Duodenal mucosa (tissue), 2 donors: ENCODE results near the gene CALHM1.

Source experiments
- H3K27ac ChIP-seq: one replicate; pipeline ENCODE4 v1.7.0; 2013; ENCODE audit warnings: low read depth, low read length
- H3K27me3 ChIP-seq, 2 donors: one replicate each; pipeline ENCODE4 v1.7.0; 2013; ENCODE audit warnings: low read length in 2 of 2, control low read depth in 1 of 2; ENCODE audit not compliant: insufficient read depth in 2 of 2, control insufficient read depth in 1 of 2
- H3K36me3 ChIP-seq, 2 donors: one replicate each; pipeline ENCODE4 v1.7.0; 2013; ENCODE audit warnings: low read length in 2 of 2, control low read depth in 1 of 2; ENCODE audit not compliant: insufficient read depth in 2 of 2, control insufficient read depth in 1 of 2
- H3K4me1 ChIP-seq, 2 donors: one replicate each; pipeline ENCODE4 v1.7.0; 2013; ENCODE audit warnings: low read length in 2 of 2, control low read depth in 1 of 2; ENCODE audit not compliant: insufficient read depth in 2 of 2, control insufficient read depth in 1 of 2
- H3K4me3 ChIP-seq, 2 donors: one replicate each; pipeline ENCODE4 v1.7.0; 2013; ENCODE audit warnings: low read length in 2 of 2, low read depth in 1 of 2
- H3K9ac ChIP-seq, 2 donors: one replicate each; pipeline ENCODE4 v1.7.0; 2013; ENCODE audit warnings: low read length in 2 of 2, low read depth in 1 of 2
- H3K9me3 ChIP-seq, 2 donors: one replicate each; pipeline ENCODE4 v1.7.0; 2013; ENCODE audit warnings: low read length in 2 of 2, control low read depth in 1 of 2; ENCODE audit not compliant: control insufficient read depth in 1 of 2

The CALHM1 gene

DNA sequence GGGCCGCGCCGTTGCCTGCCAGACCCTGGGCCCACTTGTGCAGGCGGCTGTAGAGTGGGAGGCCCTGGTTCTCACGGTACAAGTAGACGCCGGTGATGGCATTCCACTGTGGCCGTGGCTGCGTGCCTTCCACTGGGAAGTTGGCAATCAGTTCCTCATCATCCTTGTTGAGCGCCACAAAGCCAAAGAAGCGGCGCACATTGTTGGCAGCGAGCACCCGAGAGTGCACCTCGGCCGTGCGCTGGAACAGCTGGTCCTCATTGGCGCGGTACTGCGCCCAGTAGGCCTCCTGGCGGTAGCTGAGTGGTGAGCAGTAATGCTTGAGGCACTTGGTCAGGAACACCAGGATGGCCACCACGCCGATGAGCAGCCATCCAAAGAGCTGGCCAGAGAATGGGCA lies 11.5 kb downstream of the CALHM1 start:
- peaks cover 29 to 67% of the 10 kb centered on the region in 2 donors for H3K36me3 ChIP-seq
- no peak overlapping the region for H3K4me3 ChIP-seq
- no peak overlapping the region for H3K27ac ChIP-seq
- no peaks in the 10 kb centered on the region for H3K27me3 ChIP-seq
- no peak overlapping the region for H3K9ac ChIP-seq
- H3K4me1 ChIP-seq, result peaks cover 5 to 37% of the 10 kb centered on the region in 2 donors
- H3K9me3 ChIP-seq, result no peaks in the 10 kb centered on the region

DNA sequence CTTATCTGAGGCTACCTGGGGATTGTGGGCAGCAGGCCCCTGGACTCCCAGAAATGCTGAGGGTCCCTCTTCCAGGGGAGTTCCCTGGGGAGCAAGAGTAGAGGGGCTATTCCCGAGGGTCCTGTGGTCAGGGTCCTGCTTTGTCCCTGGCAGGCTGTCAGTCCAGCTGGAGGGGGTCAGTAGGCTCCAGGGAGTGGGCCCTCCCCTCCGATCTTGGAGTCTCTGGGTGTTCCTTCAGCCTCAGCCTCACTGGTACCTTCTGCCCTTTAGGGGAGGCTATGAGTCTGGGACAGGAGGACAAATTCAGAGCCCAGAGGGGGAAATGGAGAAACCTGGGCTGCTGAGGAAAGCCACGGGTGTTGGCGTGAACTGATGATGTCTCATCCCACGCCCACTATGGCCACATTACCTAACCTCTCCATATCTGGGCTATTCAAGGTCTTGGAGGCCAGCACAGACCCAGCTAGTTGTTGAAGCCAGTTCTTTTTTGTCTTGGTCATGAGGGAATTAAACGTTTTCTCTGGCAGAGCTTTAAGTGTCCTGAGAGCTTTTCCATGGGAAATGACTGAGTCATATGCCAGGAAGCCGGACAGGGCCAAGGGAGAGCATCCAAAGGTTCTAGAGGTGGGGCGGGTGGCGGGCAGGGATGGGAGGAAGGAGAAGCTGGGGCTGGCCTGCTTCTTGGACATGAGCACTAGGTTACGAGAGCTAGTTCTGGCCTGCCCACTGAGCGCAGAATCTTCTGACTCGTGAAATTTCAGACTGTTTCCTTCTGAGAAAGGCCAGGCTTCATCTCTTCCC lies 12.7 kb downstream of the CALHM1 start:
- H3K4me3 ChIP-seq, result no peak overlapping the region
- H3K9me3 ChIP-seq, result no peaks in the 10 kb centered on the region
- H3K27me3 ChIP-seq, result no peaks in the 10 kb centered on the region
- peaks cover 4 to 25% of the 10 kb centered on the region in 2 donors for H3K4me1 ChIP-seq
- peaks cover 33 to 78% of the 10 kb centered on the region in 2 donors for H3K36me3 ChIP-seq
- no peak overlapping the region for H3K9ac ChIP-seq
- no peak overlapping the region for H3K27ac ChIP-seq

DNA sequence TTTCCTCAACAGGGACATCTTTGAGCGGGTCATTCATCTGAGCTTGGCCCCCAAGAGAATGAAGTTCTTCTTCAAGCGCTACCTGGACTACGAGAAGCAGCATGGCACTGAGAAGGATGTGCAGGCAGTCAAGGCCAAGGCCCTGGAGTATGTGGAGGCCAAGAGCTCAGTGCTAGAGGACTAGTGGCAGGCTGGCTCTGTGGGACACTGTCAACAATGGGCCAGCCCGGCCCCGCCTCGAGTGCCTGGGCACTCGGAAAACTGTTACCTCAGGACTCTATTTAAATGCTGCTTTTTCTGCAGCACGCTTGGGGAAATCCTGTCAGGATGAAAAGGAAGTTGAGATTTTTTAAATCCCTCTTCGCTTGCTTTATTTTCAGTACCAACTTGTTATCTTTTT lies 13.3 kb downstream of the CALHM1 start:
- peaks cover 0 to 19% of the 10 kb centered on the region in 2 donors for H3K4me1 ChIP-seq
- no peak overlapping the region for H3K27ac ChIP-seq
- peaks cover 33 to 84% of the 10 kb centered on the region in 2 donors for H3K36me3 ChIP-seq
- H3K4me3 ChIP-seq, result no peak overlapping the region
- no peaks in the 10 kb centered on the region for H3K9me3 ChIP-seq
- no peak overlapping the region for H3K9ac ChIP-seq
- H3K27me3 ChIP-seq, result no peaks in the 10 kb centered on the region

DNA sequence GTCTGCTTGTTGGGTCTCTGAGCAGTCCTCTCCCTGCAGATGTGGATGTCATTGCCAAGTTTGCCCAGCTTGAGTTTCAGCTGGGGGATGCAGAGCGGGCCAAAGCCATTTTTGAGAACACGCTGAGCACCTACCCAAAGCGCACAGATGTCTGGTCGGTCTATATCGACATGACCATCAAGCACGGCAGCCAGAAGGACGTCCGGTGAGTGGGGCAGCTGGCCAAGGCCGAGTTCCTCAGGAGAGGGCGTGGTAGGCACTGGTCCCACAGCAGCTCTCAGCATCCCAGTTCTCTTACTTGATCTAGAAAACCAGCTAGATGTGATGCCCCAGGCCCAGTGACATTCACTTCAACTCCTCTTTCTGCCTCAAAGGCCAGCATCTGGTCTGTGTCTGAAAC lies 14.2 kb downstream of the CALHM1 start:
- H3K4me3 ChIP-seq, result no peak overlapping the region
- H3K27ac ChIP-seq, result no peak overlapping the region
- no peaks in the 10 kb centered on the region for H3K9me3 ChIP-seq
- H3K4me1 ChIP-seq, result peaks cover 0 to 10% of the 10 kb centered on the region in 2 donors
- peaks cover 37 to 88% of the 10 kb centered on the region in 2 donors for H3K36me3 ChIP-seq
- H3K9ac ChIP-seq, result no peak overlapping the region
- no peaks in the 10 kb centered on the region for H3K27me3 ChIP-seq

DNA sequence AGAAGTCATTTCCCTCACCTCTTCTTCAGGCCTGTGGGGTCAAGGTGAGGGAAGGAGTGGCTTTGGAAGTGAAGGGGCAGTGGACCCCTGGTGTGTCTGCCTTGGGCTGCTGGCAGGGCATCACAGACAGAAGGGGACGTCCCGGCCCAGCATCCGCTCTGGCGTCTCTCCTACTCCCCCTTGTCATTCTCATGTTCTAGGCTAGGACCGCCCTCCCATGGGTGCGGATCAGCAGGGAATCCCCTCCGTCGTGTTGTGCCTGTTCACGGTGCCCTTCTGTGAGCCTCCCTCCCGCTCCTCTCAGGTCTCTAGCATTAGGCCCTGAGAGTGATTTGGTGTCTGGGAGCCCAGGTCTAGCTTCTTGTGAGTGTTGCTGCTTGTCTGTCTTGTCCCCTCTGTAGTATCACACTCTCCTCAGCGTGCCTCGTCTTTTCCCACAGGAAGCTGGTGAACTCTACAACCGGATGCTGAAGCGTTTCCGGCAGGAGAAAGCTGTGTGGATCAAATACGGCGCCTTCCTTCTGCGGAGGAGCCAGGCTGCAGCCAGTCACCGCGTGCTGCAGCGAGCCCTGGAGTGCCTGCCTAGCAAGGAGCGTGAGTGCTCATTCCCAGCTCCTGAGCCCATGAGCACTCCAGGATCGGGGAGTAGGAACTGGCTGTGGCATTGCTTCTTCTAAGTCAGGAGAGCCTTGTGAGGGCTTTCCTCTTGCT lies 15.1 kb downstream of the CALHM1 start:
- H3K27me3 ChIP-seq, result no peaks in the 10 kb centered on the region
- H3K4me1 ChIP-seq, result peaks cover 0 to 2% of the 10 kb centered on the region in 2 donors
- no peak overlapping the region for H3K4me3 ChIP-seq
- H3K36me3 ChIP-seq, result peaks cover 39 to 90% of the 10 kb centered on the region in 2 donors
- no peaks in the 10 kb centered on the region for H3K9me3 ChIP-seq
- no peak overlapping the region for H3K27ac ChIP-seq
- no peak overlapping the region for H3K9ac ChIP-seq

DNA sequence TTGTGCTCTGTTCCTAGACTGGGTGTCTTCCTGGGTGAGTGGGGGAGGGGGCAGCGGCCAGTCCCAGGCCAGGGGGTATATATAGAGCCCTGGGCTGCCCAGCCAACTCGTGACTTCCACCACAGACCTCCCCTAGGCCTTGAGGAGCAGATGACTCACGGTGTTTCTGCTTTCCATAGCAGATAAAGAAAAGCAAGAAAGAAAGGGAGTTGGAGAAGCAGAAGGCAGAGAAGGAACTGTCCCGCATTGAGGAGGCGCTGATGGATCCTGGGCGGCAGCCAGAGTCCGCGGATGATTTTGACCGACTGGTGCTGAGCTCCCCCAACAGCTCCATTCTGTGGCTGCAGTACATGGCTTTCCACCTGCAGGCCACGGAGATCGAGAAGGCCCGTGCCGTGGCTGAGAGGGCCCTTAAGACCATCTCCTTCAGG lies 16.7 kb downstream of the CALHM1 start:
- Histone ChIP-seq H3K4me1 (no peaks in the 10 kb centered on the region), H3K9me3 (no peaks in the 10 kb centered on the region), H3K36me3 (peaks cover 36 to 90% of the 10 kb centered on the region in 2 donors), H3K27ac (no peak overlapping the region), H3K27me3 (no peaks in the 10 kb centered on the region), H3K4me3 (no peak overlapping the region), H3K9ac (no peak overlapping the region)

DNA sequence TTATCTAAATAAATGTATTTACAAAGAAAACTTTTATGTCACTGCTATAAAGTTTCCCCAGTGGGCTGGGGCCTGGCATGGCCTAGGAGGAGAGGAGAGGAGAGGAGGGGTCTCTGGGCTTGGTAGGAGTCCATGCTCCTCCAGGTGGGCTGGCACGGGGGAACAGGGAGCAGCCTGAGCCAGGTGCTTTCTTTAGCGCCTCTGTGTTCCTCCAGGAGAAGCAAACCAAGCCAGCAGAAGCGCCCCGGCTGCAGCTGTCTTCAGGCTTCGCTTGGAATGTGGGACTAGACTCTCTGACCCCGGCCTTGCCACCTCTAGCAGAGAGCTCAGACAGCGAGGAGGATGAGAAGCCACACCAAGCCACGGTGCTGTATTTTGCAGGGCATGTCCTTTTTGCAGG lies 17.1 kb downstream of the CALHM1 start:
- no peak overlapping the region for H3K9ac ChIP-seq
- H3K27ac ChIP-seq, result no peak overlapping the region
- no peaks in the 10 kb centered on the region for H3K4me1 ChIP-seq
- no peak overlapping the region for H3K4me3 ChIP-seq
- peaks cover 39 to 90% of the 10 kb centered on the region in 2 donors for H3K36me3 ChIP-seq
- no peaks in the 10 kb centered on the region for H3K27me3 ChIP-seq
- H3K9me3 ChIP-seq, result no peaks in the 10 kb centered on the region

DNA sequence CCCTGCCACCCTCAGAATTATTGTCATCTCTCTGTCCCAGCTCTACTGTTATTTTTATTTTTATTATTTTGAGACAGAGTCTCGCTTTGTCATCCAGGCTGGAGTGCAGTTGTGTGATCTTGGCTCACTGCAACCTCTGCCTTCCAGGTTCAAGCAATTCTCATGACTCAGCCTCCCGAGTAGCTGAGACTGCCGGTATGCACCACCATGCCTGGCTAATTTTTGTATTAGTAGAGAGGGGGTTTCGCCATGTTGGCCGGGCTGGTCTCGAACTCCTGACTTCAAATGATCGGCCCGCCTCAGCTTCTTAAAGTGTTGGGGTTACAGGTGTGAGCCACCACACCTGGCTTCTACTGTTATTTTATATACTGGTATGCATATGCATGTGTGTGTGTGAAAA lies 17.5 kb downstream of the CALHM1 start:
- H3K36me3 ChIP-seq, result peaks cover 42 to 92% of the 10 kb centered on the region in 2 donors
- H3K27ac ChIP-seq, result no peak overlapping the region
- H3K27me3 ChIP-seq, result no peaks in the 10 kb centered on the region
- no peaks in the 10 kb centered on the region for H3K4me1 ChIP-seq
- no peak overlapping the region for H3K4me3 ChIP-seq
- H3K9ac ChIP-seq, result no peak overlapping the region
- H3K9me3 ChIP-seq, result no peaks in the 10 kb centered on the region

DNA sequence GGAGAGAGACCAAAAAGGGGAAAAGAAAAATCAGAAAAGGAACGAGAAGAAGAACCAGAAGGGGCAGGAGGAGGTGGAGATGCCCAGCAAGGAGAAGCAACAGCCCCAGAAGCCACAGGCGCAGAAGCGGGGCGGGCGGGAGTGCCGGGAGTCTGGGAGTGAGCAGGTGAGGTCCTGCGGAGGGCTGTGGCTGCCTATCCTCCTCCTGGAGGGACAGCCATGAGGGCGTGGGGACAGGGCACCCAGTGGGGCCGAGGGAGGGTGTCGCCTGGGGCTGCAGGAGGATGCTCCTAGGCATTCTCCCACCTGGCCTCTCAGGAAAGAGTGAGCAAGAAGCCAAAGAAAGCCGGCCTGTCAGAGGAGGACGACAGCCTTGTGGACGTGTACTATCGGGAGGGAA lies 18.3 kb downstream of the CALHM1 start:
- Histone ChIP-seq H3K9me3 (no peaks in the 10 kb centered on the region), H3K4me3 (no peak overlapping the region), H3K27ac (no peak overlapping the region), H3K4me1 (no peaks in the 10 kb centered on the region), H3K9ac (no peak overlapping the region), H3K36me3 (peaks cover 37 to 95% of the 10 kb centered on the region in 2 donors), H3K27me3 (no peaks in the 10 kb centered on the region)

DNA sequence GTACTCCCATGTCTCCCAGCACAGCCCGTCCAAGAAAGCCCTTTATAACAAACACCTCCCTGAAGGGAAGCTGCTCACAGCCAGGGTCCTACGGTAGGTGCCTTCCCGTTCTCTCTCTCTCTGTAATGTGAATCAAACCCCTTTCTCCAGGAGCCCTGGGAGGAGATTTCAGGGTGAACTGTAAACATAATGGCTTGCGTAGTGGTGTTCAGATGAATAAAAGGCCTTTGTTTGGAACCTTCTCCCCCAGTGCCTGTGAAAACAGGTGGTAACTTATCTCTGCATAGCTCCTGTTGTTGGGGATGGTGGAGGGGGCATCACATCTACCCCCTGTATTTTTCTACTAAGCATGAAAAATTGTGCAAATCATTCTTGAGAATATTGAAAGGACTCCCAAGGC lies 18.9 kb downstream of the CALHM1 start:
- no peaks in the 10 kb centered on the region for H3K27me3 ChIP-seq
- no peak overlapping the region for H3K4me3 ChIP-seq
- H3K9me3 ChIP-seq, result no peaks in the 10 kb centered on the region
- H3K4me1 ChIP-seq, result no peaks in the 10 kb centered on the region
- no peak overlapping the region for H3K27ac ChIP-seq
- no peak overlapping the region for H3K9ac ChIP-seq
- H3K36me3 ChIP-seq, result peaks cover 31 to 90% of the 10 kb centered on the region in 2 donors
